ENCODE measurements around the gene ETF1.

GRCh38 chr5:138520971-138521370 is 22.1 kb downstream of the ETF1 start:
- TF ChIP-seq GATA2 (IDR thresholded peaks at IDR 0.05; ENCODE audit: low read depth, low read length) (no peak), GATA3 (IDR thresholded peaks at IDR 0.05; ENCODE audit: low read depth, low read length) (no peak)

Data from SH-SY5Y (cell line).